Left colon (tissue), 2 donors: Measurements from ENCODE around the gene ASGR1. TPM values are rescaled to one million over a fixed set of nuclear protein-coding genes. Genes with fewer than 3 reads are reported as not detected.
A peak's percentile ranks its signal among the peaks of the same experiment; 100 is the strongest.

ENCODE experiments used
- ATAC-seq: fragments of 200-7000 bp; cut with Tn5 transposase; one replicate; pipeline ENCODE4 v1.9.1; 2020; ENCODE audit warnings: mild to moderate bottlenecking, moderate library complexity
- DNase-seq, 2 donors: peaks; one replicate each; pipeline ENCODE4 v3.0.0-alpha.2; 2020
- intact Hi-C, 2 donors: fragments of 100-400 bp; cut with DNase I in 1 of 2; cut with micrococcal nuclease in 1 of 2; formaldehyde crosslinking; loops; one replicate each; pipeline versions ENCODE4 v1.11.2 to v1.14.0; 2022; cut with DNase I, micrococcal nuclease
- total RNA-seq, 2 donors: library from RNA; stranded (reverse); fragmentation: NEBNext Ultra II Directional; extraction: Animal tissue kit (Norgen Biotek cat#: 25700); gene quantifications; one replicate each; pipeline ENCODE4 v1.2.1, GENCODE V29; 2021
- donor health status: DM: no; HTN: no; CAD: no.
- donor health status: DM: yes; HTN: yes; CAD: no.

The ASGR1 gene
- total RNA-seq, 2 donors from 2014 or later, result 0.37 to 0.42 TPM

- DNase-seq, result peak in 1 of 2 donors; percentile 56
- intact Hi-C loops, result no loop called here
- no peak for ATAC-seq
Observed at GRCh38 chr17:7217113-7217987, 38.2 kb upstream of the ASGR1 start.

- intact Hi-C loops, result no loop called here
- no peak for DNase-seq
- ATAC-seq, result no peak
Observed at GRCh38 chr17:7216242-7217112, 37.3 kb upstream of the ASGR1 start.

GRCh38 chr17:7215652-7216180 lies 36.5 kb upstream of the ASGR1 start:
- intact Hi-C loops, result no loop called here
- ATAC-seq (no peak), DNase-seq (no peak)

- intact Hi-C loops, result no loop called here
- DNase-seq (no peak), ATAC-seq (no peak)
Observed at GRCh38 chr17:7215136-7215638, 36.0 kb upstream of the ASGR1 start.

GRCh38 chr17:7214300-7215135 lies 35.3 kb upstream of the ASGR1 start:
- intact Hi-C loops, result no loop called here
- ATAC-seq, result peak; percentile 88
- DNase-seq, result peak; percentile 99

- peak; percentile 20 for ATAC-seq
- peak in 1 of 2 donors; percentile 82 for DNase-seq
- intact Hi-C loops, result no loop called here
Observed at GRCh38 chr17:7213895-7214299, 34.7 kb upstream of the ASGR1 start.

GRCh38 chr17:7211491-7212273 lies 32.5 kb upstream of the ASGR1 start:
- no peak for ATAC-seq
- DNase-seq, result no peak
- intact Hi-C loops, result no loop called here

GRCh38 chr17:7208754-7209460 lies 29.7 kb upstream of the ASGR1 start:
- ATAC-seq (no peak), DNase-seq (no peak)
- intact Hi-C loops, result no loop called here

GRCh38 chr17:7208027-7208571 lies 28.9 kb upstream of the ASGR1 start:
- DNase-seq, result no peak
- intact Hi-C loops, result no loop called here
- no peak for ATAC-seq

GRCh38 chr17:7207120-7208001 lies 28.2 kb upstream of the ASGR1 start:
- DNase-seq (no peak), ATAC-seq (no peak)
- intact Hi-C loops, result no loop called here

GRCh38 chr17:7205561-7205960 lies 26.4 kb upstream of the ASGR1 start:
- DNase-seq (peak in 1 of 2 donors; percentile 22), ATAC-seq (no peak)
- intact Hi-C loops, result no loop called here

GRCh38 chr17:7204828-7205461 lies 25.8 kb upstream of the ASGR1 start:
- peak; percentile 84 to 88 for DNase-seq
- ATAC-seq, result peak; percentile 83
- intact Hi-C loops, result no loop called here

GRCh38 chr17:7204336-7204735 lies 25.2 kb upstream of the ASGR1 start:
- ATAC-seq (peak; percentile 16), DNase-seq (peak in 1 of 2 donors; percentile 27)
- intact Hi-C loops, result no loop called here

GRCh38 chr17:7203391-7203790 lies 24.2 kb upstream of the ASGR1 start:
- ATAC-seq, result no peak
- intact Hi-C loops, result no loop called here

GRCh38 chr17:7196651-7197401 lies 17.7 kb upstream of the ASGR1 start:
- intact Hi-C loops, result no loop called here
- no peak for DNase-seq
- ATAC-seq, result no peak

More at GRCh38 chr17:7203391-7203790, 24.2 kb upstream of the ASGR1 start:
- DNase-seq, result peak in 1 of 2 donors; percentile 25
